Rectal smooth muscle tissue (tissue), 1 donor: ENCODE measurements around the gene ERP27.

Source experiments
- H3K27ac ChIP-seq: one replicate; pipeline ENCODE4 v1.7.0; 2013; ENCODE audit warnings: low read depth, low read length, inconsistent platforms
- H3K27me3 ChIP-seq: one replicate; pipeline ENCODE4 v1.7.0; 2013; ENCODE audit warnings: low read length; ENCODE audit not compliant: control insufficient read depth, insufficient read depth
- H3K36me3 ChIP-seq: one replicate; pipeline ENCODE4 v1.7.0; 2013; ENCODE audit warnings: low read length; ENCODE audit not compliant: control insufficient read depth, insufficient read depth
- H3K4me1 ChIP-seq: one replicate; pipeline ENCODE4 v1.7.0; 2013; ENCODE audit warnings: low read length; ENCODE audit not compliant: control insufficient read depth, insufficient read depth
- H3K4me3 ChIP-seq: one replicate; pipeline ENCODE4 v1.7.0; 2013; ENCODE audit warnings: low read length
- H3K9ac ChIP-seq: one replicate; pipeline ENCODE4 v1.7.0; 2013; ENCODE audit warnings: low read length

ERP27 gene

GRCh38 chr12:14906114-14906513, 32.2 kb downstream of the ERP27 start:
- Histone ChIP-seq H3K4me3 (no peak overlapping the region), H3K27me3 (no peaks in the 10 kb centered on the region), H3K4me1 (peaks cover 1% of the 10 kb centered on the region), H3K36me3 (no peaks in the 10 kb centered on the region), H3K27ac (no peak overlapping the region), H3K9ac (no peak overlapping the region)

GRCh38 chr12:14905269-14906004, 32.9 kb downstream of the ERP27 start:
- Histone ChIP-seq H3K27ac (no peak overlapping the region), H3K27me3 (no peaks in the 10 kb centered on the region), H3K9ac (no peak overlapping the region), H3K4me3 (no peak overlapping the region), H3K36me3 (no peaks in the 10 kb centered on the region), H3K4me1 (peaks cover 2% of the 10 kb centered on the region)

- Histone ChIP-seq H3K27ac (no peak overlapping the region), H3K4me1 (peaks cover 2% of the 10 kb centered on the region), H3K36me3 (no peaks in the 10 kb centered on the region), H3K4me3 (no peak overlapping the region), H3K27me3 (no peaks in the 10 kb centered on the region), H3K9ac (no peak overlapping the region)
Measured at GRCh38 chr12:14904854-14905253, 33.5 kb downstream of the ERP27 start.

GRCh38 chr12:14903386-14904098, 34.8 kb downstream of the ERP27 start:
- Histone ChIP-seq H3K27me3 (no peaks in the 10 kb centered on the region), H3K36me3 (no peaks in the 10 kb centered on the region), H3K4me1 (peaks cover 2% of the 10 kb centered on the region), H3K4me3 (no peak overlapping the region), H3K27ac (no peak overlapping the region), H3K9ac (no peak overlapping the region)

- Histone ChIP-seq H3K9ac (no peak overlapping the region), H3K27ac (no peak overlapping the region), H3K36me3 (no peaks in the 10 kb centered on the region), H3K27me3 (no peaks in the 10 kb centered on the region), H3K4me1 (peaks cover 2% of the 10 kb centered on the region), H3K4me3 (no peak overlapping the region)
Measured at GRCh38 chr12:14902465-14902864, 35.9 kb downstream of the ERP27 start.

- H3K27ac ChIP-seq, result peak overlapping the region; percentile 3
- no peaks in the 10 kb centered on the region for H3K27me3 ChIP-seq
- H3K4me3 ChIP-seq, result no peak overlapping the region
- H3K4me1 ChIP-seq, result peaks cover 10% of the 10 kb centered on the region
- no peak overlapping the region for H3K9ac ChIP-seq
- H3K36me3 ChIP-seq, result no peaks in the 10 kb centered on the region
Measured at GRCh38 chr12:14901228-14901562, 37.1 kb downstream of the ERP27 start.

GRCh38 chr12:14900521-14901227, 37.7 kb downstream of the ERP27 start:
- no peak overlapping the region for H3K27ac ChIP-seq
- peaks cover 10% of the 10 kb centered on the region for H3K4me1 ChIP-seq
- H3K4me3 ChIP-seq, result no peak overlapping the region
- no peaks in the 10 kb centered on the region for H3K36me3 ChIP-seq
- H3K9ac ChIP-seq, result no peak overlapping the region
- H3K27me3 ChIP-seq, result no peaks in the 10 kb centered on the region

- Histone ChIP-seq H3K36me3 (no peaks in the 10 kb centered on the region), H3K4me3 (no peak overlapping the region), H3K27me3 (no peaks in the 10 kb centered on the region), H3K27ac (peak overlapping the region; percentile 45), H3K4me1 (peaks cover 14% of the 10 kb centered on the region), H3K9ac (no peak overlapping the region)
Measured at GRCh38 chr12:14896521-14897169, 41.7 kb downstream of the ERP27 start.

GRCh38 chr12:14893506-14894250, 44.7 kb downstream of the ERP27 start:
- Histone ChIP-seq H3K4me1 (peaks cover 12% of the 10 kb centered on the region), H3K27ac (peak overlapping the region; percentile 68), H3K27me3 (no peaks in the 10 kb centered on the region), H3K36me3 (no peaks in the 10 kb centered on the region), H3K4me3 (no peak overlapping the region), H3K9ac (no peak overlapping the region)

- H3K9ac ChIP-seq, result no peak overlapping the region
- peaks cover 12% of the 10 kb centered on the region for H3K4me1 ChIP-seq
- peak overlapping the region; percentile 58 for H3K27ac ChIP-seq
Measured at GRCh38 chr12:14892726-14893505, 45.4 kb downstream of the ERP27 start.

GRCh38 chr12:14890701-14891100, 47.6 kb downstream of the ERP27 start:
- H3K27ac ChIP-seq, result no peak overlapping the region

More at GRCh38 chr12:14892726-14893505, 45.4 kb downstream of the ERP27 start:
- Histone ChIP-seq H3K4me3 (no peak overlapping the region), H3K36me3 (no peaks in the 10 kb centered on the region), H3K27me3 (no peaks in the 10 kb centered on the region)

More at GRCh38 chr12:14890701-14891100, 47.6 kb downstream of the ERP27 start:
- Histone ChIP-seq H3K27me3 (no peaks in the 10 kb centered on the region), H3K4me1 (peaks cover 7% of the 10 kb centered on the region), H3K36me3 (no peaks in the 10 kb centered on the region), H3K4me3 (no peak overlapping the region), H3K9ac (no peak overlapping the region)
